NCI-H1048 (cell line): Measurements from ENCODE around the gene DLX2.
"Not testable (repeated sequence)": the region's sequence is repeated elsewhere in the genome, so short reads cannot be mapped to it uniquely, and the experiment has no call there.

Experiments used
- DNase-seq: peaks from one replicate; lab custom pipeline; 2025; lab: John Stamatoyannopoulos, UW

The DLX2 gene

DNA sequence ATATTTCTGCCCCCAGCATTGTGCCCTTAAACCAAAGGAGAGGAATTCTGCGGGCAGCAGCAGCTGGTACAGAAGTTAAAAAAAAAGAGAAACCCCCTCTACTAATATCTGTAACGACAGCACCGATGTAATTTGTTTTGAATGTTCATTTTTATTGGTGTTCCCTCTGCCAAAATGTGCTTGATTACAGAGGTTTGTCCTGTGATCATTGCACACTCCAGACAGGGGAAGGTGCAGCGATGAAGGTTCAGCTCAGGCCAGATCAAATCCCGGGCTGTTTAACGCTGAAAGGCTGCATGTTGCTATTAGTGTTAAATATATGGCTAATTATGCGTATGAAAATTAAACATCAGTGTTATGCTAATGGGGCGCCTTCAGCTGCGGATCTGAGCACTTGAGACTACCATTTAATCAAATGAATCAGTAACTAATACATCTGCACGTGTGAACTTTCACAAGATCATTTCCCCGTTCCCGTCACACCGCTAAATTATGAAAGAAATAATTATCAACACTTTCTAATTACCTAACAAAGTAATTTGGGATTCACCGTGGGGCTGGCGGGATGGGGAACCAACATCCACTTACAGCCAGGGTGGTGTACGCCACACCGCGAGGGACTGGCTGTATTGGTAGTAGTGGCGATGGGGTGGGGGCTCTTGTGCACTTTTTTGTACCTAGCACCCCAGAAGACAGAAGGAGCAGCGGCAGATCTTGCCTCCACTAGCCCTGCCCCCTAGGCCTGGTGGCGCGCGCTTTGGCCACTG, 18.9 kb downstream of the DLX2 start:
- DNase-seq, result no peak

- DNase-seq, result no peak
Observed at GRCh38 chr2:172082944-172083627, 19.6 kb downstream of the DLX2 start.

DNA sequence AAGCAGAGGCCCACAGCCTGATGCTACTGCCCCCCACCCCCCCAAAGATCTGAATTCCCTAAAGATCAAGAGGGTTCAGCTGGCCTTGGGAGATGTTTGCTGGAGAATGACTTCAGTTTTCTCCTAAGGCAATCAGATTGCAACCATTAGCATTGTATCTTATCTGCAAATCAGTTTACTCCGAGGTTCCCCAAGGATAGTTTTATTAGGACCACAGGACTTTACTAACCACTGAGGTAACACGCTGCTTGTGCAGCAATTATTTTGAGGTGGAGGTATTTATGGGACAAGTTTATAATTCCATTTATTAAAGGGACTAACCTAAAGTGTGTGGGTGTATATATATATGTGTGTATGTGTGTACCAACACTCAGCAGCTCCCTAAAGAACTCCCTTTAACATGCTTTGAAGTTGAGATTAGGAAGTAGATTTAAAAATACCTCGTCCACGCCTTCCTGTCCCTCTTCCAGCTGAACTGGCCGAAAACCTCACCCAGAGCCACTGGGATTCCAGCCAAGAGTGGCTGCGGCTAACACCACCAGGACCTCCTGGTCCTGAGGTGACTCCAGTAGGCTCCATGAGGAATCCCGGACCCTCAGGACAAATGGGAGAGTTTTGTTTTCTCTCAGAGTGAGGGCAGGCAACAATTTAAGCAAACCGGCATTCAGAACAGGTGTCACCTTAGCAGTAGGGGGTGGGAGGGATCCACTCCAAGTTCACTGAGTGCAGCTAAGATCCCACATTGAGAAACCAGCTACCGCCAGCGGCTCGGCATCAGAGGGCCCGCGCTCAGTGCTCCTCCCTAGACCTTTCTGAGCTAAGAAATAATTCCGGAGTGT, 20.4 kb downstream of the DLX2 start:
- DNase-seq, result no peak

DNA sequence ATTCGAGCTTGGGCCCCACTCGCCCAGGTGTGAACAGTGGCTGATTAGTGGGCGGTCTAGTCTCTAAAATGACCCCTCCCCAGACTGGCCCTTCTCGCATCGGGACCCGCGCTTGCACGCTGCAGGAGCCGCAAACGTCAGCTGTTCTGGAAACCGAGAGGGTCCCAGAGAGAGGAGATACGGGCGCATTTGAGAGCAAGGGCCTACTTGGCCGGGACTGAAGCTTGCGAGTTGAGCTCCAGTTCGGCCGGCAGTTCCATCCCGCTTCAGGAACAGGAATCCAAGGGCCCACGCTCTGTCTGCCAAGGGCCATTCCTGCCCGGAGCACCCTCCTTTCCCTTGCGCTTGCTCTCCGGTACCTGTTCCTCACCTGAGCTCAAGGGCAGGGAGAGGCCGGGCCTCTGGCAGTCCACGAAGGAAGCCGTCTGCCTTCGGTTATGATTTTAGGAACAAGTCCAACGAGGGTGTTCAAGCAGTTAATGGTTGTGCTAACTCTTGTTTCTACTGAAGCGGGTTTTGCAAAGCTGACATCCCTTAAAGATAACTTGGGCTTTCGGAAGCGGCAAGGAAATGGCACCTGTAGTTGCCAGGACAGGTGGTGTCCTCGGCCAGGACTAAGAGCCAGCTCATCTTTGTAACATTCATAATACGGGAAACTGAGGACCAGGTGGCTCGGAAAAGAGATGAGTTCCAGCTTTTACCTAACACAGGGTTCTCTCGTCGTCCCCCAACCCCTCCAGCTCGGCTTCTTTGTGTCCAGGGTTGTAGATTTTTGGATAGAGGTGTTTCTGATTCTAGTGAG, 21.3 kb downstream of the DLX2 start:
- DNase-seq, result no peak

DNA sequence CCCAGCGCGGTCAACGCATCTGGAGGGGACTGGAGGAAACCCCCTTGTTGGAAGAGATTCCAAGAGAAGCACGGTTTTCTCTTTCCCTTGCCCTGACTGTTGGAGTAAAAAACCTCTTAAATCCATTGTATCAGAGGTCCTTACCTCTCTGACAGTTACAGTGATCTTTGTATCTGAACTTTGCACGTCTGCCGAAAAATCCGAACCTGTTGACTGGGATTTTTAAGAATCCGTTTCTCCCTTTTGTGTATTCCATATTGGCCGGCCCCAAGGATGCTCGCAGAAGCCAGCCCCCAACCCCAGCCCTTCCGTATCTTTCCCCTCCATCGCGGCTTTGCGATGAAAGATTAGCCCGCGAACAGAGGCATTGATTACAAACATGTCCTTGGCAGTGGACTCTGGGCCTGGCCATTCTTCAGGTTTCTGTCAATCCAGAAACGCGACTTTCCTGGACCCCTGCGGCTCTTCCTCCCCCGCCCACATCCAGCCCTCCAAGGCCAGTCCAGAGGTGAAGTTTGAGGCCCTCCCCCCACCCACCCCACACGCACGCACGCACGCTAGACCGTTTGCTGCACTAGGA, 22.0 kb downstream of the DLX2 start:
- DNase-seq, result no peak

GRCh38 chr2:172079838-172080640, 22.7 kb downstream of the DLX2 start:
- no peak for DNase-seq

- DNase-seq, result no peak
Observed at GRCh38 chr2:172079416-172079815, 23.3 kb downstream of the DLX2 start.

GRCh38 chr2:172074254-172074653, 28.4 kb downstream of the DLX2 start:
- no peak for DNase-seq

DNA sequence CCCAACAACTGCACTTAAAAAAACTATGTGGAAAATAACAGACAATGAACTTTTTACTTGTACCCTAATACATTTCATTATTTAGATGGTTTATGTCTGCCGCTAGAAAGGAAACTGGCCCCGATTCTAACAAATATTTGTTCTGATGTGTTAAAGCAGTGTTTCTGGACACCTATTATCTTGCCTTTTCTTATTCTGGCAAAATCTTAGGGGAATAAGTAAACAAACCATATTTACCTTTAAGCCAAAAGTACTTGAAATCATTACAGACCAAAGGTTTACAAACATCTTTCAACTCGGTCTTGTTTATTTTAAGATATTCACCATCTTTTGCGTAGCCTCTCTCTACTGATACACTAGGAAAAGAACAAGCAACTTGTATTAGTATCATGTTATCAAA, 29.2 kb downstream of the DLX2 start:
- DNase-seq, result no peak

DNA sequence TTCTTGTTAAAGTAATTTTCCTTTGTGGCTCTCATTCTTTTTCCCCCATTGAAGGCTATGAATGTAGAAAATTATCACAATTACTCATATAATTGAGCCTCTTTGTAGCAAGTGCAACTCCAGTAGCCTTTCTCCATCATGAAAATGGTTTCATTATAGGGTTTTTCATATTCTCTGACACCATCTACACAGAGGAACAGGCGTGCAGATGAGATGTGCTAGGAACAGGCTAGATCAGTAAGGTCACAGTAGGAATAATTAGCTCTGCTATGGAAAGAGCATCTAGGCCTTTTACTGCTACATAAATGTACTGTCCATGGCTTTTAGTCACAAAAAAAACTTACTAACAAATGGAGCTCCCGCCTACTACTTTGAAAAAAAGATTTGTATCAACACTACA, 30.0 kb downstream of the DLX2 start:
- DNase-seq, result no peak

- DNase-seq, result no peak
Observed at GRCh38 chr2:172072303-172072702, 30.4 kb downstream of the DLX2 start.

DNA sequence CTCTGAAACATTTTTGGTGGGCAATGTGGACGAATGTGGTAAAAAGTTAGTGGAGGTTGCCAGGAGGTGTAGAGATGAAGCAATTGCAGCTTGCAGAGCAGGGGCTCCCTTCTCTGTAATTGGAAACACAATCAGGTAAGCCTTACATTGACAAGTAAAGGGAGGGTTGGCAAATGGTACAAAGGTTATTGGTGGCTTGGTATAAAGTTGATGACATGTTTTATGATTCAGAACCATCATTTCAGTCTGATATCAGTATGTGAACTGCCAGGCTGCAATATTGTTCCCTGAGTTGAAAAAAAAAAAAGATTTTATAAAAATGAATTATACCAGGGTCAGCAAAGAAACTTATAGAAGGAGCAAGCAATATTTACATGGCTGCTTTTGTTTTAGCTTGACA, 31.8 kb downstream of the DLX2 start:
- DNase-seq, result no peak

DNA sequence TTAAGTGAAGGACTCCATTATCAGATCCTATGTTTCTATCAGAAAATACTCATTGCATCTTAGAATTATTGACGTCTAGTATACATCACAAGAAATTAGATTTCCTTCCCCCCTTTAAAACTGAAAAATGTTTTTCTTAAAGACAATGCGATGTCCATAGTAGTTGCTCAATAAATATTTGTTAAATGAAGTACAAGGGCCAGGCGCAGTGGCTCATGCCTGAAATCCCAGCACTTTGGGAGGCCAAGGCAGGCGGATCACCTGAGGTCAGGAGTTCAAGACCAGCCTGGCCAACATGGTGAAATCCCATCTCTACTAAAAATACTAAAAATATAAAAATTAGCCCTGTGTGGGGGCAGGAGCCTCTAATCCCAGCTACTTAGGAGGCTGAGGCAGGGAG, 34.8 kb downstream of the DLX2 start:
- DNase-seq, result not testable (repeated sequence)

DNA sequence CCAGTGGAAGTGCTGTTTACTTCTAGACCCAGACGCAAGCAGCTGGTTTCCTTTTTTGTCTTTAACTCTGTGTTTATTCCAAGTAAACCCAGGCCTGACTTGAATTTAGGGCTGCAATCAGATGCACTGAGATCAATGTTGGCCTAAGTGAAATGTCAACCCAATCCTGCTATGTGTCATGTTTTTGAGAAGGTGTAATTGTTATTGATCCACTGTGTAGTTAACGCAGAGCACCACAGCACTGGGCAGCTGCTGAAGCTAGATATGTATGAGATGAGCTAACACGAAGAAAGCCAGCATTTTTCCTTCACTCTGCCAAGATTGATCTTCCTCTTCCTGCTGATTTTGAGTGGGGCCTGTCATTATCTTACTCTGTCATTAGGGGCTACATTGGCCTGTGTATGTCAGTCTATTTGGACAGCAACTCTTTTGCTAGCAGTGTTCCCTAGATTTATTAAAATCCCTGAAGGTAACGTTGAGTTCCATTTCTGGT, 36.3 kb downstream of the DLX2 start:
- DNase-seq, result no peak

DNA sequence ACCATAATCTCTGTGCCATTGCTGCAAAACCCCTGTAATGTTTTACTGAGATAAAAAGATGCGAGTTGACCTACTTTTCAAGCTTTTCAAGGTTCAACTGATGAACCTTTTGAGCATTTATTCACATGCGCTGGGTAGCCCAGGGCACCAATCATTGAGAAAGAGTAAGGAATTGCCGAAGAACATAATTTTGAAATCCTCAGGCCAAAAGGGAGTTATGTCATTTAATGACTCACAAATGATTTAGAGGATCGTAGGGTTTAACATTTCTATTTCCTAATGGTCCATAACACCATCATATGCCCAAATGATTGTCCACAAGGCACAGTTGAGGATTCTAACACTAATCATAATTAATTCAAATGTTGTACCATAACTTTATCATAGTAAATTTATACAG, 37.6 kb downstream of the DLX2 start:
- DNase-seq, result no peak

- DNase-seq, result no peak
Observed at GRCh38 chr2:172063446-172063845, 39.3 kb downstream of the DLX2 start.

GRCh38 chr2:172062402-172063004, 40.2 kb downstream of the DLX2 start:
- no peak for DNase-seq

DNA sequence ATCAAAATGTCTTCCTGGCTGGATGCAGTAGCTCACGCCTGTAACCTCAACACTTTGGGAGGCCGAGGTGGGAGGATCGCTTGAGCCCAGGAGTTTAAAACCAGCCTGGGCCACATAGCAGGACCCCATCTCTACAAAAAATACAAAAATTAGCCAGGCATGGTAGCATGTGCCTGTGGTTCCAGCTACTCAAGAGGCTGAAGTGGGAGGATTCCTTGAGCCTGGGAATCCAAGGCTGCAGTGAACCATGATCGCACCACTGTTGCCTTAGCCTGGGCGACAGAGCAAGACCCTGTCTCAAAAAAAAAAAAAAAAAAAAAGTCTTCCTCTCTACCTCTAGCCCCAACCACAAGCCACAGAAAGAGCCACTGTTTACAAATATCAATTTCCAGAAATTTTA, 42.6 kb downstream of the DLX2 start:
- not testable (repeated sequence) for DNase-seq

DNA sequence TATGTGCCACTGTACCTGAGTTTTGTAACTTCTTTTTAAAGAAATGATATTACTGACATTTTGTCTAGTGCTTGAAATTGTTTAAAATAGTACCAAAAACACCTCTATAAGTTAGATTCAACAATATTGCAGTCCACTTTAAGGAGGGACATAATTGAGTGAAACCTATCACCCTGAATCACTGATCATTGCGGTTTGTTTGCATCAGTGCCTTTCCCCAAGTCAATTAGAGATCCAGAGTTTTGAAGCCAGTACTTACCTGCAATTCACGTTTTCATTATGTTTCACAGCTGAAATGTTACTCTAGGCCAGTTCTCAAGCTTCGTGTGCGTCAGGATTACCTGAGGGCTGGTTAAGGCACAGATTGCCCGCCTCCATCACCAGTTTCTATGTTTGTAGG, 44.0 kb downstream of the DLX2 start:
- no peak for DNase-seq

DNA sequence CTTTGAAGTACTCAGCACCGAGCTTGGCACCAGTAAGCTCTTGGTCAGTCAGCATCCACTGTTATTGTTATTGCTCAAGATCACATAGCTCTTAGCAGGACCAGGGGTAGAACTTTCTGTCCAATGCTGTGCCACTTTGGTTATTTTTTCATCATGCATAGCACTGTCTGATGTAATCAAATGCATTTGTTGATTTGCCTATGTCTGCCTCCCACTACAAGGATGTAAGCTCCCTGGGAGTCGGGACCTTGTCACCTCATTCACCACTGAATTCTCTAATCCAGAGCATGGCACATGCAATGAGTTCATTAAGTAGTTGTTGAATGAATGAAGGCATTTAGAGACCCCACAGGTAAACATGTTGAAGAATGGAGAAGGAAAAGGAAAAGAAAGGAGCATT, 46.4 kb downstream of the DLX2 start:
- DNase-seq, result no peak
